ENCODE data around the gene DPP9. TPM values are rescaled to one million over a fixed set of nuclear protein-coding genes. Genes with fewer than 3 reads are reported as not detected.

DPP9 gene
- total and polyA plus RNA-seq, 2 of the 8 experiments (the other 6 are each of a cell fraction or from before 2014, with no cell fraction given) = 11.6 to 40.7 TPM

GRCh38 chr19:4701557-4701956 is 22.1 kb downstream of the DPP9 start:
- WGBS, 2 experiments (ENCODE audit: extremely low coverage in 1 of 2, insufficient coverage in 1 of 2, insufficient read length in 1 of 2, insufficient replicate concordance in 2 of 2, low coverage in 1 of 2, low lambda C conversion rate in 2 of 2, missing lambda C conversion rate in 1 of 2) = 90% methylated on average over 8 of the region's 8 CpGs; no CpG with 5 or more reads in 1 of the 2 experiments
- no peaks in the 10 kb centered on the region for H3K79me1 ChIP-seq (ENCODE audit: low read depth, low read length)
- no peak overlapping the region for H3K18ac ChIP-seq (ENCODE audit: extremely low read depth, low read length)
- no peaks in the 10 kb centered on the region for H3K23me2 ChIP-seq (ENCODE audit: low read depth, low read length)
- CTCF ChIA-PET (ENCODE audit: partially characterized antibody) = interaction anchor here (1.5 kb wide), 1 partner anchor 15 kb away, joined by 3 read pairs; no protein-coding TSS in a partner anchor
- no peak overlapping the region for H3K27ac ChIP-seq (ENCODE audit: low read depth, low read length)
- no peak overlapping the region for H4K91ac ChIP-seq (replicated peaks; ENCODE audit: insufficient read length, low read length)
- no peak overlapping the region for H3K4me3 ChIP-seq (ENCODE audit: extremely low read depth in 1 of 4, insufficient read depth in 2 of 4, low read depth in 3 of 4, low read length in 4 of 4)
- H2BK15ac ChIP-seq (ENCODE audit: low read length) = no peak overlapping the region
- DNase-seq (ENCODE audit: low read depth in 1 of 2, low spot score in 2 of 2) = no peak
- no peaks in the 10 kb centered on the region for H3K27me3 ChIP-seq (replicated peaks in 1 of 4; ENCODE audit: control insufficient read depth in 3 of 4, extremely low read depth in 1 of 4, insufficient read depth in 3 of 4, low read length in 3 of 4)
- H2BK120ac ChIP-seq (replicated peaks; ENCODE audit: low read depth, low read length) = no peak overlapping the region
- no peaks in the 10 kb centered on the region for H3K9me3 ChIP-seq (ENCODE audit: insufficient read depth in 2 of 2, low read depth in 1 of 2, low read length in 1 of 2)
- no peaks in the 10 kb centered on the region for H3K79me2 ChIP-seq (ENCODE audit: control insufficient read depth in 1 of 2, insufficient read depth in 2 of 2, low read length in 2 of 2)
- no peak overlapping the region for H3K9ac ChIP-seq (replicated peaks in 1 of 4; ENCODE audit: extremely low read depth in 1 of 4, low read depth in 3 of 4, low read length in 3 of 4)
- no peak for FAIRE-seq
- H3K36me3 ChIP-seq (ENCODE audit: control insufficient read depth in 2 of 4, insufficient read depth in 4 of 4, low read length in 3 of 4) = peaks cover 7 to 46% (median 20%) of the 10 kb centered on the region in 4 experiments
- H4K8ac ChIP-seq (ENCODE audit: extremely low read depth, insufficient read depth, low read length) = no peak overlapping the region
- H2BK5ac ChIP-seq (ENCODE audit: low read depth, low read length) = no peak overlapping the region
- H3K56ac ChIP-seq (replicated peaks; ENCODE audit: insufficient read length, low read depth, low read length) = no peak overlapping the region
- no peak overlapping the region for H3K4ac ChIP-seq (replicated peaks; ENCODE audit: insufficient read length, low read depth, low read length)
- H2AK5ac ChIP-seq (ENCODE audit: low read depth, low read length) = no peak overlapping the region
- no peaks in the 10 kb centered on the region for H3K4me1 ChIP-seq (replicated peaks in 1 of 4; ENCODE audit: control insufficient read depth in 3 of 4, insufficient read depth in 4 of 4, low read length in 3 of 4)
- H2AFZ ChIP-seq (ENCODE audit: low read length) = no peak overlapping the region
- H4K20me1 ChIP-seq (replicated peaks in 1 of 2; ENCODE audit: control insufficient read depth in 1 of 2, insufficient read depth in 2 of 2, low read length in 2 of 2) = peaks cover 0 to 8% of the 10 kb centered on the region in 2 experiments
- H3K23ac ChIP-seq (ENCODE audit: insufficient read length) = no peak overlapping the region
- H2BK12ac ChIP-seq (ENCODE audit: low read depth, low read length) = no peak overlapping the region
- no peak overlapping the region for H3K14ac ChIP-seq (ENCODE audit: insufficient read length)
- no peak overlapping the region for H4K5ac ChIP-seq (ENCODE audit: insufficient read length, low read depth, low read length)
- no peak overlapping the region for H3K4me2 ChIP-seq (ENCODE audit: insufficient read depth in 1 of 2, low read depth in 2 of 2, low read length in 2 of 2)
- H2BK20ac ChIP-seq (ENCODE audit: low read length) = no peak overlapping the region
- POLR2A ChIA-PET (ENCODE audit: partially characterized antibody) = interaction anchor here (1.8 kb wide), 1 partner anchor 9 kb away, joined by 5 read pairs; no protein-coding TSS in a partner anchor
- no peak for TF ChIP-seq TCF12 (IDR thresholded peaks at IDR 0.05; ENCODE audit: low read depth, low read length)
